GM18519 (cell line): Measurements from ENCODE around the gene ASTN2.

ENCODE experiments used
- ATAC-seq: cut with Tn5 transposase; IDR thresholded peaks from one replicate; pipeline ENCODE4 v1.9.1; 2021; ENCODE audit warnings: mild to moderate bottlenecking, moderate library complexity; ENCODE audit not compliant: unreplicated experiment, low FRiP score

ASTN2 gene

DNA sequence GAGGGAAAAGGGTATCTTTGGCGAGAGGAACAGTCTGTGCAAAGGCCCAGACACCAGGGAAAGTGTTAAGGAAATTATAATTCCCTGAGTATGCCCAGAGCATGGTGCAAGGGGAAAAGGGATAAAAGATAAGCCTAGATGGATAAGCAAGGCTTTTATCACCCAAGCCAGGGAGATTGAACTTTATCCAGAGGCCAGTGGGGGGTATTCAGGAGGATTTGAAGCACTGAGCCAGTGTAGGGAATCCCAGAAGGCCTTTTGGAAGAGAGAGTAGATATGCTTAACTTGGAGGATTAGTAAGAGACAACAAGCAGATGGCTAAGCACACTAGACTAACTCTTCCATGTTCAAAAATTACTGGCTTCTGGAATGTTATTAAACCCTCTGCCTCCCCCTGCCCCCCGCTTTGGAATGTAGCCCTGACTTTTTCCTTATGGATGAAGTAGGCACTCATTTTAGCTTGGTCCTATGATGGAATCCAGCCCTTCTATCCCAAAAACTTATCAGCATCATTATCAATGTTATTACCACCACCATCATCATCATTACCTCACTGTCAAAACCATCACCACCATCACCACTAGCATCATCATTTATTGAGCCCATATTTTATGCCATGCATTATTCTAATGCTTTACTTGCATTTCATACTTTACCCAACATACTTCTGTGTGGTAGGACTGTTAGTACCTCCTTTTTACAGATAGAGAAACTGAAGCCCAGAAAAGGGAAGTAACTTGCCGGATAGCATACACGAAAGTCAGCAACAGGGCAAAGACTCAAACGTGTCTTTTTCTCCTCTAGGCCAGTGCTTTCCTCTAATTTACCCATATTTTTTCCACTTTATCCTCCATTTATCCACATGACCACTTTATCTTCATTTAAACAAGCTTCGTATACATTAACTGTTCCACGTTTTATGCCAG, 1024.3 kb downstream of the ASTN2 start:
- peak; percentile 93 for ATAC-seq

DNA sequence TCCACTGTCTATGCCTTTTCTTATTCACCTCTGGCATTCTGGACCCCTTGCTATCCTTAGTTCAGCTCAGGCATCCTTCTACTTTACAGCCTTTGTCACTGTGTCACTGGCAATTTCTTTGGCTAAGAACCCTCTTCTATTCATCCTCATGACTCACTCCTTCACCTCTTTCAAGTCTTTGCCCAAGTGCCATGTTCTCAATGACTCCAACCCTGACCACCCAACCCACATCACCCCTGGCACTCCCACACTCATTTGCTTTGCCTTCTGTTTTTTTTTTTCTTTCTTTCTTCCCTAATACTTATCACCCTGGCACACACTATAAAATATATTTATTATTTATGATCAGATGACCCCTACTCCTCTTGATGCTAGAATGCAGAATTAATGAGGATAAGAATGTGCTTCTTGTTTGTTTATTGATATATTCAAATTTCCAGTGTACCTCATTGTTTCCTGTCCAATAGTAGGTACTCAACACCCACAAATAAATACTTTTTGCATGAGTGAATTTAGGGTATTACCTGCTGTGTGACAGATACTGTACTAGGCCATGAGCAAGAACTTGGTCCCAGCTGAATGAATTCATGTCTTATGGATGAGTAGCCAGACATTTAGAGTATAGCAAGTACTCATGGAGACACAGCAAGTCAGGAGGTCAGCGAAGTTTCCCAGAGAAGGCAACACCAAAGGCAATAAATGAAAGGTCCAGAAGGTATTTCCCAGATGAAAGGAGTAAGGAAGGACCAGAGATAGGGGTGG, 1025.1 kb downstream of the ASTN2 start:
- no peak for ATAC-seq

DNA sequence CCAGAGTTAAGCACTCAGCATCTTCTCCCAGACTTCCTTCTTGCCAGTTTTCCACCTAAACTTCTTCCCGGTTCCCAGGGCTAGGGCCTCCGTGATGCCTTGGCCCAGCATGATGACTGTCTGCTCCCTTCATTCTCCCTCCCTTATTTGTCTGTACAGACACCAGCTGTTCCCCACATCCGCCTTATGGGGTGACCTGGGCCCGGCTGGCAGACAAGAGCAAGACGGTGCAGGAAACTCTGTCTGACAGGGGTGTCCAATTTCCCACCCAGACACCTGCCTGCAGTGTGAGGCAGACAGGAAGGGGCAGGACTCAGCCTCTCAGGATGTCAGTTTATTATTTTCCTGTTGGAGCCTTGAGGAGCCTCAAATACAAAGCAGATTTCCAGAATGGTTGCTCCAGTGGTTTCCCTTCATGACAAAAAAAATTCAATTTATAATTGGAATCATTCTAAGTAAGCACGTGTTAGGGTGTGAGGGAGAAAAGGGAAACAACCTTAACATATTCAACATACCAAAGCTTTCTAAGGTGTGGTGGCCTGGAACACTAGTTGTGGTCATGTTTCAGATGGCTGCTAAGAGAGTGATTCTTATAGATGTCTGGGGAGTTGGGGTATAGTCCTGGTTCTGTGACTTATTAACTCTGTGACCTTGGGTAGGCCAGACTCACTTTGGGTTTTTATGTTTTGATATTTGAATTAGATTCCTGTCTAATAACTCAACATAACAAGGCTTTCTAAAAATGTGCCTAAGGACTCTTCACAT, 1026.7 kb downstream of the ASTN2 start:
- ATAC-seq: no peak

DNA sequence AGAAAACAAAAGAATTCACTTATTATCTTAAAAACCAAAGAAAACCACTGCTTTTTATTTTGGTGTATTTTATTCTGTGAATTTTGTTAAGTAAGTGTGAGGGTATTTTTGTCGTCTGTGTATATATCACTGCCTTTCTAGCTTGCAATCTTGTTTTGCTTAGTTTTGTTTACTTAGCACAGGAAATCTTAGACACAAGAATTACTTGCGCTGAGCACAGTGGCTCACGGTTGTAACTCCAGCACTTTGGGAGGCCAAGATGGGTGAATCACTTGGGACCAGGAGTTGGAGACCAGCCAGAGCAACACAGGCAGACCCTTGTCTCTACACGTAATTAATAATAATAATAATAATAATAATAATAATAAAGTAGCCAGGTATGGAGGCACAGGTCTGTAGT, 1030.9 kb downstream of the ASTN2 start:
- no peak for ATAC-seq

DNA sequence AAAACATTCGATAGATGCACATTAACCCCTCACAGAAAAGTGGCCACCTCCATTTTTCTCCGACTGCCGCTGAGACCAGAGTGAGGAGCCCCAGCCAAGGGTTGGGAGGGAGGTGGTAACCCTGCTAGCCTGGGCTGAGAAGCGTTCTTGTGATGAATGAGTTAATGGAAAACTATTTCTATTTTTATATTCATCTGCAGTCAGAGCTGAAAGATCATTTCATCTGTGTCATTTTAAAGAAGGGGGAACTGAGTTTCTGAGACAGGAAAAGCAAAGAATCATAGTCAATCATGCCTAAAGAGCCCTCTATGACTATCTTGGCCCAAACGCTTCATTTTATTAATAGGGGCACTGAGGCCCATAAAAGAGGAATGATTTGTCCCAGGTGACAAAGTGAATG, 1031.7 kb downstream of the ASTN2 start:
- ATAC-seq: no peak

DNA sequence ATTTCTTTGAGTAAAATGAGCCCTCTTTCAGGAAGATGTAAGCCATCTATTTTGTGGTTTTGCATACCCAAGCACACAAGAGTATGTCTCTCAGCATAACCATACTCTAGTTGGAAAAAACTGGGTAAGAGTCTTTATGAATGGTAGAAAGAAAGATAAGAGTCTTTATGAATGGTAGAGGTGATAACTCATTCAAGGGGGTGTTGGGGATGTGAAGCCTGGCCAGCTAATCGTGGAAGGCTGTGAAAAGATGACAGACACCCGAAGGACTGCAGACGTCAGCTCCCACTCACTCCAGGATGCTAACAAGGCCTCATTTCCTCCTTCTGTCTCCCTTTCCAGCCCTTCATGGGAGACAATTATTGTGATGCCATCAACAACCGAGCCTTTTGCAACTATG, 1032.8 kb downstream of the ASTN2 start:
- no peak for ATAC-seq

DNA sequence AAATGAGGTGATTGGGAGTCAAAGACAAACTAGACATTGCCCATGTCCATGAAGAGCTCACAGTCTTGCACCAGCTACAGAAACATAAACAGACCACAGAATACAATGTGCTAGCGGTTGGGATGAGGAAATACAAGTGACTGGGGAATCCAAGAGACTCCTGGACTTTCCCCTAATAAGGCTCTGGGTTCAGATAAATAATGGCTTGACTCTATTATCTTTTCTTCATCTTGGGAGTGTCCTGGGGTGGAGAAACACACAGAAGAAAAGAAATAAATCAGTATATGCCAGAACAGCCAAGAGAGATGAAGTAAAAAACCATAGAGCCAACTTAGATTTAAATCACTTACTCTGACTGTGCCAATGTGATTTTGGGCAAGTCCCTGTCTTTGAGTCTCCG, 1033.5 kb downstream of the ASTN2 start:
- no peak for ATAC-seq

DNA sequence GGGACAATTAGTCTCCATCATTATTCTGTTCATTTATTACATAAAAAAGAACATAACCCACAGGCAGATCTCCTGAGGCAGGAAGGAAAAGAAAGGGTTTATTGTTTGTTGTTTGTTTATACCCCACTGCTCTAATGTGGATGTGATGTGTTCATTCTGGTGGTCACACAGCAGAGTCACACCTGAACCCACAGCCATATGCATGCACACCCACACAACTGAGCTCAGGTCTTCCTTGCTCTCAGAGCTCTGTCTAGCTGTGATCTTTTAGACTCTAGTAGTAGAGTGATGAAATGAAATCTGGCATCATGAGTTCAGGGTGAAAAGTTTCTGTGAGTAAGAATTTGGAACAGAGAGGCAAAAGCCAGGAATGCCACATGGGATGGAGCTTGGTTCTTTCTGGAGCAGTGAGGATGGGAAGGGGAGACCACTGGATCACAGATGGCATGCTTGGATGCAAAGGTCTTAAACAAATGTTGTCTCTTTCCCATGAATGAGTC, 1034.3 kb downstream of the ASTN2 start:
- no peak for ATAC-seq

DNA sequence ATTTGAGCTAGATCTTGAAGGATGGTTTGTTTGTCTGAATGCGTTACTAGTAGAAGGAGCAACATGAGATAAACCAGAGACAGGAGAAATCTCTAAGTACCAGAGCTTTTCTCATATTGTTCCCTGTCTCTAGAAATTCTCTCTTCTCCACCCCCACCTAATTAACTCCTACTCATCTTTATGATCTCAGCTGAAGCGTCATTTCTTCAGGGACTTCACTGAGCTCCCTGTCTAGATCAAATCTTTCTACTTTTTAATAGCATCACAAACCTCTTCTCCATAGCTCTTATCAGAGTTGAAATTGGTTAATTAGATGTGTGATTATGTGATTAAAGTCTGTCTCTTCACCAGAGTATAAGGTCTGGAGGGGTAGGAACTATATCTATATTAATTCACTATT, 1035.0 kb downstream of the ASTN2 start:
- no peak for ATAC-seq

DNA sequence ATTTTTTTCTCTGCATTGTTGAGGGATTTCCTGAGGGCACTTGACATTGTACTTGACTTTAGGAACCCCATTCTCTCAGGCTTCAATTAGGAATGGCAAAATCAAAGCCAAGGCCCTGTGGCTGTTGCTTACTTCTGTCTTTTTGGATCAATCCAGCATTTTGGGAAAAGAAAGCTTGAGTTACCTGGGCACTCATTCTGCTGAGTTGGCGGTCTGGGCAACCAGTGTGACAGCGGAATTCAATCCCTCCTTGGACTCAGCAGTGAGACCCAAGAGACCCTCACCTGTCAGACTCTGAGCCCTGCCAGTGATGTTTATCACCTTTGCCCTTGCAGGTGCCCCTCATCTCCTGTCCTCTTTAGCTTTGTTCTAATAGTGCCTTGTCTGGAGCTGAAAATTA, 1036.0 kb downstream of the ASTN2 start:
- ATAC-seq: no peak

DNA sequence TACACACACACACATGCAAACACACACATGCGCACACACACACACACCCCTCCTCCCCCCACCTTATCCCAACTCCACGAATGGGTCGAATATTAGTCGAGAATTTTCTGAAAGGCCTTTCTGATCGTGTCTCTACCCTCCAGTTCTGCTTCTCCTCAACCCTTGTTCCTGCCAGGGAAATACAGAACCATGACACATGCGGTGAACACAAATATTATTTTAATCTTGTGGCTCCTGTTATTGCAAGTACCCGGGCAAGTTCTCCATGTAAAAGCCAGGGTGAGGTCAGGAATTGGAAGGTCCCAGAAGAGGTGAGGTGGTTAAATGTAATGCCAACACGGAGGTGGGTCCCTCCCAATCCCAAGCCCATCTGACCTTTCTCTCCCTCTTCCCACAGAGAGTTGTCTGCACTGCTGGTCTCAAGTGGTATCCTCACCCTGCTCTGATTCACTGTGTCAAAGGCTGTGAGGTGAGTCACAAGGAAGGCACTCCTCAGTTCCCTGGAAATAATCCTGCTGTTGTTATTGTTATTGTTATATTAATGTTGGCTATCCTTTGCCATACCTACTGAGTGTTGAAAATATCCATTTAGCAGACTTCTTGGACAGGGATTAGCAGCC, 1037.6 kb downstream of the ASTN2 start:
- no peak for ATAC-seq
